Measurements from ENCODE around the gene KCNIP4. TPM values are rescaled to one million over a fixed set of nuclear protein-coding genes. Genes with fewer than 3 reads are reported as not detected.

Gene KCNIP4
- total and polyA plus RNA-seq, 2 experiments from 2014 or later, result 0.14 to 0.63 TPM

GRCh38 chr4:21535898-21536297 lies 412.7 kb downstream of the KCNIP4 start:
- Mint-ChIP-seq H3K4me3 (no peak overlapping the region), H3K27ac (no peak overlapping the region), H3K9me3 (no peaks in the 10 kb centered on the region), H3K36me3 (ENCODE audit: low read depth) (no peaks in the 10 kb centered on the region), H3K27me3 (ENCODE audit: insufficient read depth, low read depth, poor library complexity) (peaks cover 7% of the 10 kb centered on the region), H3K4me1 (peaks cover 2% of the 10 kb centered on the region; the same call in 1 of the 3 replicates)
- TF ChIP-seq ETS1 (IDR thresholded peaks at IDR 0.05) (no peak), REST (IDR thresholded peaks at IDR 0.05; ENCODE audit: unreplicated experiment) (no peak), ZNF114 (CRISPR knock-in tag; IDR thresholded peaks at IDR 0.05) (no peak), JUNB (IDR thresholded peaks at IDR 0.05; ENCODE audit: unreplicated experiment) (no peak), STAT1 (IDR thresholded peaks at IDR 0.05; ENCODE audit: unreplicated experiment) (no peak), NANOG (IDR thresholded peaks at IDR 0.05; ENCODE audit: borderline replicate concordance) (no peak), EZH2 (IDR thresholded peaks at IDR 0.05; ENCODE audit: low read depth, unreplicated experiment) (no peak), CTCF (conservative IDR thresholded peaks at IDR 0.05; ENCODE audit: low read depth in 2 of 2) (no peak), CREB1 (CRISPR knock-in tag; IDR thresholded peaks at IDR 0.05; ENCODE audit: low read depth) (no peak), ZNF331 (CRISPR knock-in tag; IDR thresholded peaks at IDR 0.05; ENCODE audit: low read depth) (no peak), ZNF462 (CRISPR knock-in tag; IDR thresholded peaks at IDR 0.05) (no peak), EZH2phosphoT487 (IDR thresholded peaks at IDR 0.05; ENCODE audit: unreplicated experiment) (no peak), POLR2AphosphoS5 (IDR thresholded peaks at IDR 0.05; ENCODE audit: low read depth) (no peak)
- Histone ChIP-seq H3K4me2 (no peak overlapping the region), H3K9me2 (ENCODE audit: insufficient read depth) (0 out of 2 replicates have a peak, but pooled peaks cover 3% of the 10 kb centered on the region), H3F3A (replicated peaks; ENCODE audit: low read depth) (no peaks in the 10 kb centered on the region), H3K4me3 (no peak overlapping the region), H3K79me2 (replicated peaks; ENCODE audit: insufficient read depth) (no peaks in the 10 kb centered on the region), H4K20me1 (replicated peaks; ENCODE audit: insufficient read depth) (no peaks in the 10 kb centered on the region), H3K27me3 (ENCODE audit: insufficient read depth) (no peaks in the 10 kb centered on the region), H3K36me3 (ENCODE audit: insufficient read depth) (no peaks in the 10 kb centered on the region), H2AFZ (no peak overlapping the region), H3K27ac (ENCODE audit: low read depth) (no peak overlapping the region), H3K4me1 (ENCODE audit: insufficient read depth) (no peaks in the 10 kb centered on the region)
- ATAC-seq (no peak), DNase-seq (ENCODE audit: low spot score) (no peak)
